ENCODE measurements around the gene ZNF701. TPM values are rescaled to one million over a fixed set of nuclear protein-coding genes. Genes with fewer than 3 reads are reported as not detected.

ZNF701 gene
- total and polyA plus RNA-seq, 2 of the 8 experiments (the other 6 are each of a cell fraction or from before 2014, with no cell fraction given) = 4.9 to 18.7 TPM

DNA sequence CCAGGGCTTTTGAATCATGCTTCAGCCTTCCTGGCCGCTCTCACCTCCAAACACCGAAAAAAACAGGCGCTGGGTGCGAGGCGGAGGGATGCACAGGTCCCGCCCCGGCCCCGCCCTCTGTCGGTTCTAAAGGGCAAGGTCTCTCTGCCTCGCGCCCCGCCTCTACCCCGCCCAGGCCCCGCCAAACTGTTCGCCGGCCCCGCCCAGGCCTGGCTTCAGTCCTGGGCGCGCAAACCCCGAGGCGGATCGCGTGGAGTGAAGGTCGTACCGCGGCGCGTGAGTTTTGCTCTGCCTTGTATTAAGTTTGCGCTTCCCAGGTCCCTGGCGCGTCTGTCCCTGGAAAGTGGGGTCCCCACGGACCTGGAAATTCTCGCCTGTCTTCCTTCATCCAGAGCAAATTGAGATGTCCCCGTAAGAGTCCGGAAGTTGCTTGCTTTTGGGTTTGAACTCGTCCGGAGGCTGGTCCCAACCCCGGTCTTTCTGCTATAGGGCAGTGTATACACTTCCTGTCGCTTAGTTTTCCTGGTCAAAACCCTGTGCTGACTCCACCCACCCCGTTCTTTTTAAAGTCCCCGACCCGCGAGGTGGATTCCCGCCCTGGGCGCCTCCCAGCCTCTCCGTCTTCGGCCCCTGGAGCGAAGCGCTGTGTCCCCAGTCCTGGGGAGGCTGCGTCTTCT is 34.2 kb upstream of the ZNF701 start (continued):
- TF ChIP-seq CHD7 (IDR thresholded peaks at IDR 0.05; ENCODE audit: insufficient replicate concordance, low read length) (no peak), RBBP5 (IDR thresholded peaks at IDR 0.05; ENCODE audit: borderline replicate concordance, low read depth, low read length) (no peak), YY1 (IDR thresholded peaks at IDR 0.05; ENCODE audit: low read depth, low read length) (no peak), BCL11A (IDR thresholded peaks at IDR 0.05; ENCODE audit: low read depth in 2 of 2, low read length in 2 of 2) (no peak), TBP (IDR thresholded peaks at IDR 0.05; ENCODE audit: low read depth, low read length) (peak; percentile 23; the same call in 1 of the 2 replicates), CREB1 (IDR thresholded peaks at IDR 0.05) (no peak), KDM5A (IDR thresholded peaks at IDR 0.05; ENCODE audit: low read length) (no peak), NANOG (IDR thresholded peaks at IDR 0.05; ENCODE audit: insufficient read depth, low read depth, low read length, poor library complexity, severe bottlenecking) (no peak), CHD2 (IDR thresholded peaks at IDR 0.05; ENCODE audit: low read length) (no peak), SRF (IDR thresholded peaks at IDR 0.05; ENCODE audit: low read depth, low read length) (no peak), PHF8 (conservative IDR thresholded peaks at IDR 0.05; ENCODE audit: low read depth, low read length) (peak; percentile 72)
